HG03439 (cell line): ENCODE results near the gene PLD5.
"Not testable (repeated sequence)": the region's sequence is repeated elsewhere in the genome, so short reads cannot be mapped to it uniquely, and the experiment has no call there.

Experiments used
- ATAC-seq: cut with Tn5 transposase; IDR thresholded peaks from one replicate; pipeline ENCODE4 v1.9.1; 2021; ENCODE audit warnings: mild to moderate bottlenecking, moderate library complexity; ENCODE audit not compliant: unreplicated experiment

Gene PLD5

GRCh38 chr1:242506724-242507123 lies 17.8 kb downstream of the PLD5 start:
- no peak for ATAC-seq

DNA sequence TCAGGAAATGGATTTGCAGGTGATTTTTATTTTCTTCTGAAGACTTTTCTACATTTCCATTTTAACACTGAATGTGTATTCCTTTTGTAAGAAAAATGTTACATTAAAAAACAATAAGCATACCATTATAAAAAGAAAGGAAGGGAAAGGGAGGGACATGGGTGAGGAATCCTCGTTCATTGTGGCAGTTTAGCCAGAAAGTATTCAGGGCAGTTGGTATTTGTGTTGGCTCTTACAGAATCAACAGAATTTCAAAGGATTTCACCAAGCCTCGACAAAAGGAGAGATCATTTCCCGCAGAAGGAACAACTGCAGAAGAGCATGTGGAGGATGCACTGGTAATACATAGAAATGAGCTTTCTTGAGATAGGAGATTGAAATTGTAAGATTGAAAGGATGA lies 35.0 kb downstream of the PLD5 start:
- no peak for ATAC-seq

- no peak for ATAC-seq
These were observed 46.6 kb downstream of the PLD5 start for GRCh38 chr1:242477944-242478343.

GRCh38 chr1:242470774-242471173 lies 53.7 kb downstream of the PLD5 start:
- ATAC-seq: no peak

DNA sequence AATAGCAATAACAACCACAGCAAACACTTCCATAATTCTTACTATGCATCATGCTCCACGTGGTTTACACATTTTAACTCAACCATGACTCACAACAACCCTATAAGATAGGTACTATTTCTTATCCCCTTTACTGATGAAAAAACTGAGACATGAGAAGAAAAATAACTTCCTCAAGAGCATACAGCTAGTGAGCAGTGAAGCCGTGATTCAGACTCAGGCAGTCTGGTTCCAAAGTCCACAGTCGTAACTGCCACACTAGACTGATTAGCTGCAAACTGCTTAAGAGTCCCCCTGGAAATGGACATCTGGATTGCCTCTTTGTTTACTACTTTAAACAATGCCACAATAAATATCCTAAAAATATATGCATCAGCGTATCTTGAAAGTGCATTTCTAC lies 55.7 kb downstream of the PLD5 start:
- no peak for ATAC-seq

- ATAC-seq: peak; percentile 70
These were observed 56.8 kb downstream of the PLD5 start for GRCh38 chr1:242467556-242468145.

- no peak for ATAC-seq
These were observed 61.6 kb downstream of the PLD5 start for GRCh38 chr1:242462867-242463266.

- not testable (repeated sequence) for ATAC-seq
These were observed 64.8 kb downstream of the PLD5 start for GRCh38 chr1:242459740-242460139.

GRCh38 chr1:242456726-242457269 lies 67.7 kb downstream of the PLD5 start:
- ATAC-seq: no peak

GRCh38 chr1:242455052-242455361 lies 69.5 kb downstream of the PLD5 start:
- ATAC-seq: no peak

DNA sequence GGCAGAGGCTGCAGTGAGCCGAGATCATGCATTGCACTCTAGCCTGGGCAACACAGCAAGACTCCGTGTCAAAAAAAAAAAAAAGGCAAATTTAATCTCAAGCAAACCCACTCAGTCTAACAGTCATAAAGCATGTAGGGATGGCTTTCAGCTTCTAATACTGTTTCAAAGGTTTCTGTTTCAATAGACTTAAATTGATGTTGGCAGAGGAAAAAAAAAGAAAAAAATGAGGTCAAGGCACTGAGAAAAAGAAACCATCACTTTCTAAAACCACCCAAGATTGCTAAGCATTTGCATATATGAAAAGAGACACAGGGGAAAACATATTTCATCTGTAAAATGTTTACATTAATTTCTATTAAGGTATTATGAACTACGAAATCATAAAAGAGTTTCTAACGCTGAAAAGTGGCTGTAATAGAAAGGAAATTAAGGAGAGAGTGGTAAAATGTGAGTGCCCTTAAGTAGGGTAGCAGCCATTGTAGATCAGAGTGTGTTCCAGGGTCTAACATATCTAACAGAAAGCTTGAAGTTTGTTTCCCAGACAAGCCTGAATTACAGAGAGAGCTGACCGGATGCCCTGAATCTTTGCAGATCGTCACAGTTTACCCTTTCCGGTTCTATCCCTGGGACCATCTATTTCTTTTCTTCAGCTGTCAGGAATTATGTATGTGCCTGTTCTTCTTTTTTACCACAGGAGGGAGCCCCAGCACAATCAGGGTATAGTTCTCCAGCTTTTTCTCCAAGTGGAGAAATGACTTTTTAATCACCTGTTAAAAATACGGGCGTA lies 70.0 kb downstream of the PLD5 start:
- peak; percentile 72 for ATAC-seq

- no peak for ATAC-seq
These were observed 71.9 kb downstream of the PLD5 start for GRCh38 chr1:242452573-242452972.

- no peak for ATAC-seq
These were observed 74.8 kb downstream of the PLD5 start for GRCh38 chr1:242449661-242450060.

DNA sequence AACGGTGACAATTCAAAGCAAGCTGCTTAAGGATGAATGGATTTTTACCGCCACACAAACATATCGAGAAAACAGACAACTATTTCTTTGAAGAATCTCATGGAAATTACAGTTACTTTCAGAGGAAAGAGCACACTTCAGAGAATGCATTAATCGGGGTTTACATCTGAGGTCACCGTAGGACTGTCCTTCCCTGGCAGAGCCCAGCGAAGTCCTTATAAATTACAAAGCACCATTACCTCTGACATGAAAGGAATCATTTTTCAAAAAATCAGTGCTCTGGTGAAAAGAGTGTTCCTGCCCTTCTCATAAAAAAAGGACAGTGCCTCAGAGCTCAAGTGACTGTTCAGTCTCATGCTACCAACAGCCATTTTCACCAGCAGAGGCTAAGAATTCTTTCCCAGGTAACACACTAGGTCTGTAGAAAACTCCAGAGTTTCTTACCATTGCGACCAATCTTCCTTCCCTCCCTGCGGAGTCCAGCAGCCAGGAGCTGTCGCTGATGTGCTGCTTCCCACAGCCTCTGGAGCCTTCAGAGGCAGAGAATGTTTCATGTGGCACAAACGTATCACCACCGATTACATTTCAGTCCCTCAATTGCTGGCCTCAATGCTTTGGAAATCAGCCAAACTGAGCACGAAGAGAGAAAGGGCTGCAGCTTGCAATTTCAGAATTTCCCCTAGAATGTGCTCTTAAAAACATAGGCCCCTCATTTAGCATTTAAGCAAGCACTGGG lies 75.4 kb downstream of the PLD5 start:
- no peak for ATAC-seq

DNA sequence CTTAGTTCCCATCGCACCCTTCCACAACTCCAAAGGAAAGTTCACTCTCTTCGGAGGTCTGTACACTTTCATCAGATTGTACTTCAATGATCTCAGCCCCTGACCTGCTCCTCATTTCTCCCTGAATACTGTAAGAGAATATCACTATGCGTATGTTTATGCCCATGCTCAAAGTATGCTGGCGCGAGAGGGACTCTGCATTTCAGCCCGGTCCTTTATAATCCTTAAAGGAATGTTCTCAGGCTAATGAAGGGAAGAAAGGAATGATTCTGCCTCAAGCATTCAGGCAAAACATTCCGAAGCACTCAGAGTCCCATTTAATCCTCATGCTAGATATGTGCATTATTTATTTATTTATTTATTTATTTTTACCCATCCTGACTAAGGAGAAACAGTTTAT lies 76.8 kb downstream of the PLD5 start:
- ATAC-seq: no peak

DNA sequence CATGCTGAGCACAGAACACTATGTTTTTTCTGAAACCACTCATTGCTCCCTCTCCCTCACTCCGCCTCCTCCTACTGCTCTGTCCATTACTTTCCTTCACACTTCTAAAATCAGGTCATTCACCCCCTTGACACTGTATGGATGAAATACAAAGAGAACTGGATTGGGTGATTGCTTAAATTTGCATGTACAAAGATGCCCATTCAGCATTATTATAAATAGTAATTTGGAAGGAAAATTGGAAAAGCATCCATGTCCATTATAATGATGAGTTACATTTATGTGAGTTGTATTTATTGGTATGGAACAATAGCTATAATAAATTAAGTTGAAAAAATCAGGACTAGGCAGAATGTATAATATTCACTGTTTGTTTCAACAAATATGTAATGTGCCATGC lies 83.7 kb downstream of the PLD5 start:
- ATAC-seq: no peak

- no peak for ATAC-seq
These were observed 89.3 kb downstream of the PLD5 start for GRCh38 chr1:242435200-242435599.

DNA sequence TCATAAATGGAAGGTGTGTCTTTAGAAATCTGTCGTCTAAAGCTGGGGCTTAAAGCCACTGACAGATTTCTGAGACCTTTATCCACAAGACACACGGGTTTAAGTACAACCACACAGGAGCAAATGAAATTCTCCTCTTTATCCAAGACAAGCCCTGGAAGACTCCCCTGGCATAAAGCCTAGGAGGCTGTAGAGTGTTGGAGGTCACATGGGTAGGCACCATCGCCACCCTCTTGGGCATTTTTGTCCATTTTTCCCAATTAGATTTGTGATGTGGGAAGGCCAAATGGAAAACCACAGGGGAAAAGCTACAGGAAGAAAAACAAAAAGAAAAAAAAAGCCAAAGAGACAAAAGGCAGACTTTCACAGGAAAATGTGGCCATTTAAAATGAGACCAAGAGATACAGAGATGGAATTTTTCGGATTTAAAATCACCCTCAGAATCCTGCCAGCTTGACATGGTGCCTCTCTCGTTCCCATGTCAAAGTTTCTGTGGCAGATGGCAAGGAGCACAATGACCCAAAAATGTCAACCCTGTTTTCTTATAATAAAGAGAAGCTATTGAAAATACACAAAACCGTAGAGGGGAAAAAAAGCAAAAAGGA lies 91.9 kb downstream of the PLD5 start:
- ATAC-seq: no peak

- no peak for ATAC-seq
These were observed 92.7 kb downstream of the PLD5 start for GRCh38 chr1:242431786-242432185.

GRCh38 chr1:242430956-242431355 lies 93.5 kb downstream of the PLD5 start:
- ATAC-seq: no peak

GRCh38 chr1:242428399-242429190 lies 95.9 kb downstream of the PLD5 start:
- no peak for ATAC-seq
